ENCODE data around the gene SBF2.

Gene SBF2

DNA sequence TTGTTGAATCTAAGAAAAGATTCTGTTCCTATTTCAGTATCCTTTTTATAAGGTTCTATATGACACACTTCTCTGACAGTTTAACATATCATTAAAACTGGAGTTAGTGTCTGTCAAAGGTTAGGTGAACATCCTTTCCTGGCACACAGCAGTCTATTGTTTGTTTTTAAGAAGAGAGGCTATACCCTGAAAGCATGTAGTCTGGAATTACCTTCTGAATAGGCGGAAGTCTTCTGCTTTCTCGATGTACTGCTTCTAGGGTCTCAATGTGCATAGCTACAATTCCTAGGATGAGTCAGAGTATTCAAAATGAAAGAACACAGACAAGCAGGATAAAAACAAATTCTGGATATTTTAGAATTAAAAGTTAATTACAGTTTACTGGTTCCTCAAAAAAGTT, 441.6 kb downstream of the SBF2 start:
- Histone ChIP-seq H3K4me3 (no peak overlapping the region), H3K27ac (no peak overlapping the region)
- no peak for TF ChIP-seq CTCF (IDR thresholded peaks at IDR 0.05)
- DNase-seq (ENCODE audit: low spot score) = no peak

GRCh38 chr11:9851366-9851765, 442.7 kb downstream of the SBF2 start:
- no peak for DNase-seq (ENCODE audit: low spot score)
- TF ChIP-seq CTCF (IDR thresholded peaks at IDR 0.05) = no peak
- no peak overlapping the region for H3K4me3 ChIP-seq

GRCh38 chr11:9850224-9850895, 443.7 kb downstream of the SBF2 start:
- H3K4me3 ChIP-seq = no peak overlapping the region
- no peak for TF ChIP-seq CTCF (IDR thresholded peaks at IDR 0.05)
- no peak overlapping the region for H3K27ac ChIP-seq
- no peak for DNase-seq (ENCODE audit: low spot score)

More at GRCh38 chr11:9851366-9851765, 442.7 kb downstream of the SBF2 start:
- no peak overlapping the region for H3K27ac ChIP-seq

GRCh38 chr11:9849389-9849788, 444.6 kb downstream of the SBF2 start:
- no peak overlapping the region for H3K4me3 ChIP-seq
- no peak for DNase-seq (ENCODE audit: low spot score)
- H3K27ac ChIP-seq = no peak overlapping the region
- no peak for TF ChIP-seq CTCF (IDR thresholded peaks at IDR 0.05)

GRCh38 chr11:9847636-9848035, 446.4 kb downstream of the SBF2 start:
- Histone ChIP-seq H3K27ac (no peak overlapping the region), H3K4me3 (no peak overlapping the region)
- no peak for DNase-seq (ENCODE audit: low spot score)
- TF ChIP-seq CTCF (IDR thresholded peaks at IDR 0.05) = no peak

DNA sequence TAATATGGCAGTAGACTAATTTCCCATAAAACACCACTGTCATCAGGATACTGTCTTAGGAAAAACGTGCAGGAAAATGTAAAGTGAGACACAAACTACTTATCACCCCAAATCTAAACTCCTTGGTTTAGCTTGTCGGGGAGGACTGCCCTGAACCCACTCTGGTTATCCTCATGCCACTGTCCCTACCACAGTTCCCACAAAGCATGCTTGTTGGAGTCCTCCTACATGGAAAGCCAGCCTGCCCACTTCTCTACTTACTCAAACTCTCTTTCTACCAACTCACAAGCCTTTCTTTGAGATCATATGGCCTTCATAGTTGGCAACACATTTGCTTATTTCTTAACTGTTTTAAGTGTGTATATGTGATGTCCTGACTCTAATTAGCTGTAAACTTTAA, 451.1 kb downstream of the SBF2 start:
- no peak for DNase-seq (ENCODE audit: low spot score)
- no peak for TF ChIP-seq CTCF (IDR thresholded peaks at IDR 0.05)
- H3K27ac ChIP-seq = no peak overlapping the region
- no peak overlapping the region for H3K4me3 ChIP-seq

DNA sequence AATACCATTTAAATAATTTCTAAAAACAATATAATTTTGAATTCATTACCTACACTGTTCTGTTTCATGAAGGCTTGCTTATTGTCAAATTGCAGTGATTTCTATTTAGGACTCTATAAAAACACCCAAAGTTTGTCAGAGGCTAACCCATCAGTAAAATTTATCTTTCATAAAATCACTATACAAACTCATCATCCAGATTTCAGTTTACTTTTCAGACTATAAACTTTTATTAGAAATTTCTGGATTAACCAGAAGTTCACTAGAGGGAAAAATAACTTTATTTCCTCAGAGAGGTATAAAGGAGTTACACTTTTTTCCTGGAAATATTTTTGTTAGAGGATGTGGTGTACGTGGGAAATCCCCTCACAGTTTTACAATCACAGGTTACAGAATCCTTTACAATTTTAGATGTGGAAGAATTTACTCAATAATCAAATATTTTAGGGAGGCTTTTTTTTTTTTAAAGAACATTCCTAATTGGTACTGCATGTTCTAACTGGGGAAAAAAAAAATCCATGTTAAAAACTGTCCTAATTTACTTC, 453.5 kb downstream of the SBF2 start:
- Histone ChIP-seq H3K27ac (no peak overlapping the region), H3K4me3 (no peak overlapping the region)
- TF ChIP-seq CTCF (IDR thresholded peaks at IDR 0.05) = no peak

More for the DNA sequence above, 453.5 kb downstream of the SBF2 start:
- DNase-seq (ENCODE audit: low spot score) = no peak
